Stimulated activated CD8-positive, alpha-beta memory T cell treated with anti-CD3 and anti-CD28 coated beads, Interleukin-7, amount 100 ng/mL, for 4 hours (primary cell): ENCODE measurements around the gene CD164L2.

ENCODE experiments used
- DNase-seq, 2 donors: peaks; one replicate each; pipeline ENCODE4 v3.0.0-alpha.2; 2020; ENCODE audit warnings: low read depth in 2 of 2

The CD164L2 gene

DNA sequence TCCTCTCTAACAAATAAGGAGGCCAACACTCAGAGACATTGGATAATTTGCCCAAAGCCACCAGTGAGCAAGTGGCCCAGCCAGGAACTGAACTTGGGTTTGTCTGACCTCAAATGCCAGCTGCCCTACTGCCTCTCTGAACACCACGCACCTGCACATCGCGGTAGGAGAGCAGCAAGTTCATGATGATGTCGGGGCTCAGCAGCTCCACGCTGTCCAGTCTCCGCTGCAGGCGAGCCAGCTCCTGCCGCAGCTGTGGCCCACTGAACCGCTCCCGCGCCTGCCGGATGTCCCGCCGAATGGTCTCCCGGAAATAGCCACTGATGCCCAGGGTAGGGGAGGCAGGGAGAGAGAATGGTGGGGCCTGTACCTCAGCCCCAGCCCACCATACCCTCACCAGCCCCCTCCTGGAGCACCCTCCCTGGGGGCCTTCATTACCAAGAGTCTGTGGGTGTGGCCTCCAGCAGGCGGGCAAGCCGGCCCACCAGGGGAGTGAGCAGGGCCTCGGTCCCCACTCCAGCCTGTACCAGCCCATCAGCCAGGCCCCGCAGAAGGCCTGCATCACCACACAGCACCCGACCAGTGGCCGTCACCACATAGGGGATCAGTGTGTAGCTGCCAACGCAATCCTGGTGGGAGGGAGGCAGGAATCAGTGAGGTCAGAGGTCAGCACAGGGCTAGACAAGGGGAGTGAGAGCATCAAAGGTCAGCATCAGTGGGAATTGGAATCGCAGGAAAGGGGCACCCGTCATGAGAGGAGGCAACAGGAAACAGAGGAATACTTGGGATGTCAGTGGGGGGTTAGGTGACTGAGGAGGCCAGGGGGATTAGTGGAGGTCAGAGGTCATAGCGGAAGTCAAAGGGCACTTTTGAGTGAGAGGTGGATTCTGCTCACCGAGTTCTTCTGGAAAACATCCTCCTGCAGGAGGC, 19.1 kb downstream of the CD164L2 start:
- no peak for DNase-seq

DNA sequence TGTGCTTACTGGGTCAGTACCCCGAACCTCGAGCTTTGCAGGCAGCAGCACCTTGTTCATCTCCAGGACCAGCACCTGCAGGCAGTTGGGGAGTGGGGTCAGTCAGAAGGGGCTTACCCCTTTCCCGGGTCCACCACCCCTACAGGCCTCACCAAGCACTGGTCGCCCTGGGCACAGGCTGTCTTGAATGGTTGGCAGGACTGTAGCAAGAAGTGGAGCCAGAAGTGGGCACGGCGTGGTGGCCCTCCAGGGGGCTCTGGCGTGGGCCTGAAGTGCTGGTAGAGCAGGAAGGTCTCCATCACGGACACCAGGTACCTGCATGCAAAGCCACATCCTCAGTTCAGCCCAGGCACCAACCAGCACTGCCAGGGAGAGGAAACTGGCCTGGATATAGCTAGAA, 21.6 kb downstream of the CD164L2 start:
- no peak for DNase-seq

DNA sequence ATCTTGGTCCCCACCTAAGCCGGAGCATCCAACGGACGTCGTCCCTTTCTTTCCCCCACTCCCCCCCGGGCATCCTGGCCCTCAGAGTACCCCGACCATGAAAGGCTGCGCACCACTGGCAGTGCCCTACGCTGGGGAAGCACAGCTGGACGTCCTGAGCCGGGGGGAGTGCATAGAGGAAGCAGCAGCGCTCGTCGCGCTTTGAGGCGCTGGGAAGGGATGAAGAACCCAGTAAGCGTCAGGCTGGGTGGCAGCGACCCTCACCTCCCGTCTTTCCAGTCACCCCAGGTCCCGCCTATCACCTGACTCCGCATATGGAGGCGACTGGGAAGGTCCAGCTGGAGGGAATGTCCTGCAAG, 22.1 kb downstream of the CD164L2 start:
- DNase-seq, result no peak

DNA sequence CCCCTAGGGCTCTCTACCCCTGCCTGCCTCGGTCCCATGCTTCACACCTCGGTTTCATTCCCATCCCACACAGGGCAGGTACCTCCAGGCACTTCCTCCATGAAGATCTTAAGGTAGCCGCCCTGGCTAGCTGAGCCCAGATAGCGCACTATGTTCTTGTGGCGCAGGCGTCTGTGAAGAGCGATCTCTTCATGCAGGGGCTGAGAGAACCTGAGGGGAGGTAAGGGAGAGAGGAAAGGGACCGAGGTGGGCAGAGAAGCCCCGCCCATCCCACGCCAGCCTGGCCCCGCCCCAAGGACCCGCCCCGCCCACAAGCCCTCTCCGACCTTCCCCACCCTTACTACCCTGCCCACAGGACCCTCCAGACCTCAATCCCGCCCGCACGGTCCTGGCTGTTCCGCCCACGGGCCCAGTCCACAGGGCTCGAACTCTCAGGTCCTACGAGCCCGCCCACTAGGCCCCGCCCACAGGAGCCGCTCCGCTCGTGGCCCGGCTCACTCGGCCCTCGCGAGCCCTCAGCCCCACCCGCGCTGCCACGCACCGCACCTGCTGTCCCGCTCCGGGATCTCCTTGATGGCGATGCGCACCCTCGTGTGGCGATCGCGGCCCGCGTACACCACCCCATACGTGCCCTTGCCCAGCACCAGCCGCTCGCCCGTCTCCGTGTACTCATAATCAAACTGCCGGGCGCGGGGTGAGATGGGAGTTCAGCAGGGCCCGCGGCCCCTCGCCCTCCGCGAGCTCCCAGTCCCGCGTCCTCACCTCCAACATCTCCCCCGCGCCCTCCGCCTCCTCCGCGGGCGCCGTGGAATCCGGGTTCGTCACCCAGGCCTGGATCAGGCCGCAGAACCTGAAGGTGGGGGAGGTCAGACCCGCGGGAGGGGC, 22.7 kb downstream of the CD164L2 start:
- DNase-seq, result peak in 1 of 2 donors; percentile 33

DNA sequence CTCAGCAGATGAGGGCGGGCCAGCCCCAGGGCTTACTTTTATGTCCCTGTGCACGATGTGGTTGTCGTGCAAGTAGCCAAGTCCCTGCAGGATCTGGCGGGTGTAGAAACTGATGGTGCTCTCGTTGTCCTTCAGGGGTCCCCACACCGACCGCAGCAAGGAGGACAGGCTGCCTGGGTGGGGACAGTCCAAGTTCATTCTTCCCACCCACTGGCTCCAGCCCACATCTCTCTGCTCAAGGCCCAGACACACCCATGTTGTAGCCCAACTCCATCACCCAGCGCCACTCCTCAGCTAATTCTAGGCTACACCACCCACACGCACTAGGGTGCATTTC, 23.3 kb downstream of the CD164L2 start:
- DNase-seq, result no peak

DNA sequence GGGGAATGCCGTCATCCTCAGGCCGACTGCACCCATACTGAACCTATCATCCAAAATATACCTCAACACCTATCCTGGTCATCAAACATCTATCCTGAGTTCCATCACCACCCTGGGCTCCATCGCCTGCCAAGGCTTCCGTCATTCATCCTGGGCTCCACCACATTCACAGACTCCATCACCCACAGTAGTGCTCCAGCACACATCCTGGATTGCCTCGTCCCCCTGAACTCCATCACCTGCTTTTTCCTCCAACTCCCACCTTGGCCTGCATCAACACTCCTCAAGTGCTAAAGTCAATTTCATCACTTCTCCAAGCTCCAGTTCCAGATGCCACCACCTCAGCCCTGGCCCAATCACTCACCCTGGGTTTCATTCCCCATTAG, 24.2 kb downstream of the CD164L2 start:
- no peak for DNase-seq

DNA sequence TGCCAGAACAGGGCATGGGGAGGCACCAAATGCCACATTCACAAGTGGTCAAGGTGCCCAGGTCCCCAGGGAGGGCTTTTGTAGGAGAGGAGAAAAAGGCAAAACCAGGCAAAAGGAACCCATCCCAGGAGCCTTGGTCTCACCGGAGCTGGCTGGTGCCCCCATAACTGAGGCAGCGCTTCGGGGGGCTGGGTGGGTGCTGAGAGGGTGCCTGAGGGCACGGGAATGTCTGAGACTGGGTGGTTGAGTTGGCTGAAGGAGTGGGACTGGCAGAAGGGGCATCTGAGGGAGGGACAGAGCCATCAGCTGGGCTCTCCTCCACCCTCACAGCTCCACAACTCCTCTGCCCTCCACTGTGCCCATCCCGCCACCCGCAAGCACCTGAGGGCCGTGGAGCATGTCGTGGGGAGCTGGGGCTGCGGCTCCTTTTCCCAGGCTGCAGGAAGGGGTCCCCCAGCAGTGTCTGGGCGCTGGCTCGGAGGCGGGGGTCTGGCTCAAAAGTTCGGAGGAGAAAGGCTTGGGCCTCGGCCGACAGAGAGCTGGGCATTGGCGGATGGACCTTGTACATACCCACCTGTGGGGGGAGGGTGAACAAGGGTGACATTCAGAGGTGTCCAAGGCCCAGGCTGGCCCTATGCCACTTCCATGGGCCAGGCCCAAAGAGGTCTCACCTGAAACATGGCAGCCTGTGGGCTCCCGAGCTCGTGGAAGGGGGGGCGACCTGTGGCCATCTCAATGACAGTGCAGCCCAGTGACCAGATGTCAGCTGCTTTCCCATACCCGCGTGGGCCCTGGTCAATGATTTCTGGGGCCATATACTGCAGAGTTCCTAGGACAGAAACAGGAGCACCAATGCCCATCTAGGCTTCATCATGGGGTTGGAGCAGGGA, 24.9 kb downstream of the CD164L2 start:
- DNase-seq, result no peak

DNA sequence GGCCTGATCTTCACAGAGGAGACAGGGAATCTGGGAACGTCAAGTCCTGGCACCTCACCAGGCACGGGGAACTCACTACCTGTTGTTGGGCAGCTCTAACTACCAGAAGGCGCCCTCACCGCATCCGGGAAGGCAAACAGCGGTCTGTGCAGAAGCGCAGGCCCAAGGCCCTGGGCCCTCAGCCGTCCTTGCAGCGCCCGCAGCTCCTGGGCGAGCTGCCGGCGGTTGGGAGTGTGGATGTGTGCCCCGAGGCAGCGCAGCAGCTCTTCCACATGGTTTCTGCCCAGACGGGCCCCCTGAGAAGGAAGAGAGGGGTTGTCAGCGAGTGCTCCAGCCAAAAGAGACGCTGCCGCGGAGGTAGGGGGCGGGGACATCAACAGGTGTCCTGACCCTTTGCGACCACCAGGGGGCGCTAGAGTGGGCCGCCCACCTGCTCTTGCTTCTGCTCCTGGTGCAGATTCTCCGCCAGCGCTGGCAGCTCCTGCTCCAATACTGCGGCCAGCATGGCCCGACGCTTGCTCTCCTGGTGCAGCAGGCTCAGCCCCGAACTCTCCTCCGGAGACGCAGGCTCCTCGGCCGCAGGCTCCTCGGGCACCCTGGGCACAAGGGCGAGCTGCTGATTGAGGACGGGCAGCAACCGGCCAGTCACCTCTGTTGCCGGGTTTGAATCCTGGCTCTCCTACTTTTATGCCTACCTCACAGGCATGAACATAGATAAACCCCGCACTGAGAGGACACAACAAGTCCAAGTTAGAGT, 25.7 kb downstream of the CD164L2 start:
- peak; percentile 62 to 64 for DNase-seq

DNA sequence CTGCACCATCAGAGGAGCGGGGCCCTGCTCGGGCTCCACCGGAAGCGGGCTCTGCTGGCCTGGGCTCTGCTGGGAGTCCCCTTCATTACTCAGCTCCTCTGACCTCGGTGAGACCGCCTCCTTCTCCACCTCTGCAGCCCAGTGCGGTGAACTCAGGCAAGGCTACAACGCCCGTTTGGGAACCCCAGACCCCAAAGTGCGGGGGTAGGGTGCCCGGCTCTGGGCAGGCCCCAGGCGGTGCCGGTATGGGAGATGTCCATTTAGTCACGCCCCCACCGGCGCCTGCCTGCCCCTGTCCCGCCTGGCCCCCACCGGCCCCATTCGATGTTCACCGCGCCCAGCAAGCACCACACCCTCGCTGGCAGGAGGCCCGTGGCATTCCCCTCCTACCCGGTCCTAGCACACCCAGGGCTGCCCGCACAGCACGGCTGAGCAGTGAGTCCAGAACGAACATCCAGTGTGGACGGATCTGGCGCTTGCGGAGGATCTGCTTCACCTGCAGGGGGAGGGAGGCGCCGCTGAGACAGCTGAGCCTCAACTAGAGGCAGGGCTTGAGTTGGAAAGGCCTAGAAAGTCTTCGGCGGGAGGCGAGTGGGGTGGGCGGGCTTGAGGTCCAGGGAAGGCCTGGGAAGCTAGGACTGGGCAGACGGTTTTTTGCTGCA, 26.4 kb downstream of the CD164L2 start:
- DNase-seq, result peak in 1 of 2 donors; percentile 14

DNA sequence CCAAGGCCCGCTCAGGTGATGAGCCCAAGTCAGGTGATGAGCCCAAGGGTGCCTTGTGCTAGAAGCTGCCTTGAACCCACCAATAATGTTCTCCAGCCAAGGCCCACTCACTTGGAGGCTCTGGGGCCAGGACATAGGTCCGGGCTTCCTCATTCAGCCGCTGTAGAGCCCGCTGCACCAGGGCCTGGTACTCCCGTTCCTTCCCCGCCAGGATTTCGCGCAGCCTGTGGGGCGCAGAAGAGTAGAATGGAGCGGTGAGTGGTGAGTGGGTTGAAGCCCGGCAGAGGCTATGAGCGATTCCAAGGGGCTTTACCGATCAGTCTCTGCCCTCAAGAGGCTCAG, 26.9 kb downstream of the CD164L2 start:
- DNase-seq, result no peak

DNA sequence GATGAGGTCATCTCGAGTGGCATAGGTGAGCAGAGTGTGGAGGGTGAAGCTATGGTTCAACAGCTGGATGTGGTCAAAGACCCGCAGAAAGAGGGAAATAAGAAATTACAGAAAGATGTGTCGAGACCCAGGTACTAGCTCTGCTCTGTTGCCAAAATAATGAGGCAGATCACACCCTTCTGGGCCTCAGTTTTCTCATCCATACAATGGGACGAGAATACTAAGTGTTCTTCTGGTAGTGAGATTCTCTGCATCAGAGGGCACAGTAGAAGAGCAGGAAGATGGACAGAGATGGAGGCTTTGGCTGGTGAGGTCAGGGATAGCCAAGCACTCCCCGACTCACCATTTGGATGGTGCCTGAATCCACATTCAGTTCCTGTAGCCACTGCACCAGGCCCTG, 27.4 kb downstream of the CD164L2 start:
- DNase-seq, result no peak

DNA sequence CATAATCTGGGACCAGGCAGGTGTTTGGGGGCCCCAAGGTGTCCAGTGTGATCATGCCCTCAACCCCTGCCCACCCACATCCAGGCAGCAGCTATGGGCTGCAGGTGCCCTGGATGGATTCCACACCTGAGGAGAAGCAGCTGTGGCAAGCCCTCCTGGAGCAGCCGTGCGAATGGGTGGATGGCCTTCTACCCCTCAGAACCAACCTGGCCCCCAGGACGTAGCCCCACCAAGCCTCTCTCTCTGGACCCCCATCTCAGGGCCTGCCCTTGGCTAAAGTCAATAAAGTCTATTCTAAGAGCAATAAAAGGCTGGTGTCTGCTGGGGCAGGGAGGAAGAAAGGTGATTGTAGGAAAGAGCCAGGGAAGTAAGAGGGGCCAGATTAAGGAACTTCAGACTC, 29.5 kb downstream of the CD164L2 start:
- DNase-seq, result no peak

DNA sequence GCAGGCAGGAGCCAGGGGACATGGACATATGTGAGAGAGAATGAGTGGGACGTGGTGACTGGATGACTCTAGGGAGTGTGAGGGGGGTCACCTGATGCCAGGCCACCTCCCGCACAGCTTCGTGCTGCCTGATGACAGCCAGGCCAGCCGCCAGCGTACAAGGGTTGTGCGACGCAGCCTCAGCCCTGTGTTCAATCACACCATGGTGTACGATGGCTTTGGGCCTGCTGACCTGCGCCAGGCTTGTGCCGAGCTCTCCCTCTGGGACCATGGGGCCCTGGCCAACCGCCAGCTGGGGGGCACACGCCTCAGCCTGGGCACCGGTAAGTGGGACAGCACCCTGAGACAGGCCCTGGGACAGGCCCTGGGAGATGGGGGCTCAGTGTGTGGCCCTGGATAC, 30.0 kb downstream of the CD164L2 start:
- no peak for DNase-seq

DNA sequence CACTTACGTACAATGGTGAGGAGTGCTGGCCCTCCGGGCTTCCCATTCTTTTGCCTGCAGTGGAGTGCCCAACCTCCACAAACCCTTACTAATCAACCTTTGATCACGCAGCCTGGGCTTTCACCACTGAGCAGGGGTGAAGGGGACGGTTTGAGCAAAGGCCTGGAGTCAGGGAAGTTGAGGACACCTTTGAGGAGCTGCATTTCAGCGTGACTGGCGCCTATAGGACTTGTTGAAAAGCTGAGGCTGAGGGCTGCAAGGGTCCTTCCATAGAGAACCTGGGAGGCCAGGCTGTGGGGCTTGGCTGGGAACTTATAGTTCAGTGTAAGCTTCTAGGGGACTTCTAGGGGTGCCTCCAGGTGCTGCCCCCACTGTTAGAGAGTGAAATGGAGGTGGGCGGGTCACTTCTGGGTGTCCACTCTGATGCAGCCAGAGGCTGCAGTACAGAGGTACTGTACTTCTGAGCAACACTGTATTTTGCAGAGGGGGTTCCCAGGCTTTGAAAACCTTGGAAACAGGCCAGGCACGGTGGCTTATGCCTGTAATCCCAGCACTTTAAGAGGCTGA, 31.5 kb downstream of the CD164L2 start:
- DNase-seq, result no peak

DNA sequence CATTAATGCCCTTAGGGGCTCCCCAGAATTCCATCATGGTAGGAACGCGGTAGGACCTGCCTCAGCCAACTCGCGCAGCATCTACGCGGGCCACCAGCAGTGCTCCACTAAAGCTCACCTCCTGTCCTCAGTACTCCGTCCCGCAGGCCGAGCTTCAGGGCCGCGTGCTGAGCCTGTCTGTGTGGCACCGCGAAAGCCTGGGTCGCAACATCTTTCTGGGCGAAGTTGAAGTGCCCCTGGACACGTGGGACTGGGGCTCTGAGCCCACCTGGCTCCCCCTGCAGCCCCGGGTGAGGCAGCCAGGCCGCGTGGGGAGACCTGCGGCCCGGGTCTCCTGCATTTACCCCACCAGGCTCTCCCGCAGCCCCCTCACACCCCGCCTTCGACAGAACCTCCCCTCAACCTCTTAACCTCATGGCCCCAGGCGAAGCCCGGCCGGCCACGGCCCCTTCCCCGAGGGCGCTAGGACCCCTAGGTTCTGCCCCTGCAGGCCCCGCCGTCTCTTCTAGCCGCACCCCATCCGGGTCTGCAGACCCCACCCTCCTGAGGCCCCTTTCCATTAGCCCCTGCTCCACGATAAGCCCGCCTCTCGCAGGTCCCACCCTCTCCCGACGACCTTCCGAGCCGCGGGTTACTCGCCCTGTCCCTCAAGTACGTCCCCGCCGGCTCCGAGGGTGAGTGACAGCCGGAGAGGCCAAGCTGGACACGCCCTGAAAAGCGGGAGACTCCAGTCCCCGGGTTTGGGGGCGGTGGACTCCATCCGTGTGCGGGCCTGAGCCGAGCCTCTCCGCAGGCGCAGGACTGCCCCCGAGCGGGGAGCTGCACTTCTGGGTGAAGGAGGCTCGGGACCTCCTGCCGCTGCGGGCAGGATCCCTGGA, 32.2 kb downstream of the CD164L2 start:
- no peak for DNase-seq

DNA sequence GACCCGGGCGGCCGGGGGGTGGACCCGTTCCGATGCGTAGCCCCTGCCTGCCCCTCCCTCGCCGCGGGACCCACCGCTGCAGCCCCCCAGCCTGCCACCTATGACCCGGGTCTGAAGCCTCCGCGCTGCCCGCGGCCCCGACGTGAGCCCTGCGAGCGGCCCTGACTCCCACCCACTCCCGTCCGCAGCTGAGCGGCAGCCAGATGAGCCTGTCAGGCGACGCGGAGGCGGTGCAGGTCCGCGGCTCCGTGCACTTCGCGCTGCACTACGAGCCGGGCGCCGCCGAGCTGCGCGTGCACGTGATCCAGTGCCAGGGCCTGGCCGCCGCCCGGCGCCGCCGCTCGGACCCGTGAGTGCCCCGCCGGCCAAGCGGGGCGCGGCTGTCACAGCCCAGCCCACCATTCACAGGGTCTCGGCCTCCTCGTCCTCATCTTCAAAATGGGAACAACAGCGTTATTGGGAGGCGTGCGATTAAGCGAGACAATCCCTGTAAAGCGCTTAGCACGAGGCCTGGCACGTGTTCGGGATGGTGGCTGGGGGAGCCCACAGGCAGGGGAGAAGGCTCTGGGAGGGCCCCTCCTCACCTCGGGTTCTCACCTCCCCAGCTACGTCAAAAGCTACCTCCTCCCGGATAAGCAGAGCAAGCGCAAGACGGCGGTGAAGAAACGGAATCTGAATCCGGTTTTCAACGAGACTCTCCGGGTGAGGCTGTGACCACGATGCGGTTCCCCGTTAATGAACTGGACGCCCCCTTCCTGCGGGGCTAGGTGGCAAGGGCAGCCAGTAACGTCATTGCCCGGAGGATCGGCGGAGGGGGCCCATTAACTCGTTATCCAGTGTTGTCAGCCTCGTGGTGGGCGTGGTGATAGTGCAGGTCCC, 33.1 kb downstream of the CD164L2 start:
- DNase-seq, result no peak

DNA sequence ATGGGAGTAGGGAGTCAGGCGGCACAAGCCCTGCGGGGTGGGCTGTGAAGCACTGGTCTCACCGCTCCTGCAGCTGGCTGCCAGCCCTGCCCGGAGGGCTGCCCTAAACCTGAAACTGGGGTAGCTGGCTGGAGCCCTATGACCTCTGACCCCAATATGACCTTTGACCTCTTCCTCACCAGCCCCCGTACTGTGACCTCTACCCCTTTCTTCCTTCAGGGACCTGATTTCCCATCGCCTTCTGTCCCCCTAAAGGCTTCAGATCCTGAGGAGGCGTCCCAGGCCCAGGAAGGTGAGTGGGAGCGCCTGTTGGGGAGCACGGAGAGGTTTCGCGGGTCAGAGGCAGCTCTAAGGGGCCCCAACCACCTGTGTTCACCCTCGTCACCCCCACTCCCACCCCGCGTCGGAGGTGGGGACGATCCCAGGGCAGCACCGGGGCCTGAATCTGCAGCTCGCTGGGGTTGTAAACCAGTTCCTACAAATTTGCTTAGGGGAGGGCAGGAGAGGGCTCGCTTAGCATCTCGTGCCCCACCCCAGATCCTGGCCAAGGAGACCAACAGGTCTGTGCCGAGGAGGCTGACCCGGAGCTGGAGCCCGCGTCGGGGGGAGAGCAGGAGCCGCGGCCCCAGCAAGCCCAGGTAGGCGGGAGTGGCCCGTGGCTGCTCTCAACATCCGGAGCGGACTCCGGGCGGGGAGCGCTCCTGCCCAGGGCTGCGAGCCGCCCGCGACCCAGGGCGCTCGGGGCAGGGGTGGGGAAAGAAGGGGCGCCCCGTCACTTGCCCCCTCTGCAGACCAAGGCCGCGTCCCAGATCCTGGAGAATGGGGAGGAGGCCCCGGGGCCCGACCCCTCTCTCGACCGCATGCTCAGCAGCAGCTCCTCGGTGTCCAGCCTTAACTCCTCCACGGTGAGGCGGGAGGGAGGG, 34.0 kb downstream of the CD164L2 start:
- no peak for DNase-seq
